GM21381 (cell line): ENCODE measurements around the gene DNAI2.

Experiments used
- ATAC-seq: cut with Tn5 transposase; IDR thresholded peaks from one replicate; pipeline ENCODE4 v1.9.1; 2021; ENCODE audit warnings: mild to moderate bottlenecking, moderate library complexity; ENCODE audit not compliant: unreplicated experiment

DNAI2 gene

GRCh38 chr17:74359916-74360315 is 85.9 kb downstream of the DNAI2 start:
- ATAC-seq: no peak

GRCh38 chr17:74360899-74361229 is 86.8 kb downstream of the DNAI2 start:
- ATAC-seq: no peak

- ATAC-seq: no peak
Measured at GRCh38 chr17:74361230-74362068, 87.4 kb downstream of the DNAI2 start, which contains the start of gene BTBD17. BTBD17 (minus strand) TSS chr17:74361868; CDS start chr17:74361819, 49 bp downstream.

GRCh38 chr17:74362069-74362405 is 88.0 kb downstream of the DNAI2 start:
- no peak for ATAC-seq

- ATAC-seq: no peak
Measured at GRCh38 chr17:74362810-74363498, 88.9 kb downstream of the DNAI2 start.
